HepG2 (cell line): ENCODE measurements around the gene REEP3. TPM values are rescaled to one million over a fixed set of nuclear protein-coding genes. Genes with fewer than 3 reads are reported as not detected.

ENCODE experiments used
- ATAC-seq: fragments of 200-7000 bp; cut with Tn5 transposase; 3 replicates; pipeline ENCODE4 v1.9.1; 2020; ENCODE audit warnings: mild to moderate bottlenecking, moderate library complexity
- BruUV-seq: library from RNA; stranded (reverse); fragments of 400-500 nt; replicated peaks from 2 replicates; lab custom pipeline; 2021; lab: Mats Ljungman, UMichigan
- CTCF ChIA-PET: fragments of 300-600 bp; formaldehyde crosslinking; extraction: SDS; loops from one replicate; lab custom pipeline; 2021; ENCODE audit warnings: low total read pairs, inconsistent platforms, low intra/inter-chr PET ratio; lab: Yijun Ruan, JAX
- POLR2A ChIA-PET: fragments of 350-600 bp; sonication (Branson Sonifier 250); formaldehyde crosslinking; loops from one replicate; lab custom pipeline; 2020; ENCODE audit warnings: antibody characterized with exemption, inconsistent platforms; lab: Yijun Ruan, JAX
- DNase-seq: peaks from one replicate; pipeline ENCODE4 v3.0.0-alpha.2; 2015; ENCODE audit warnings: low spot score
- FAIRE-seq: peaks from 3 replicates; lab custom pipeline; 2011; peaks lifted over from hg19 to GRCh38; lab: Jason Lieb, UNC
- H2AFZ ChIP-seq: one replicate; pipeline ENCODE4 v1.6.1; 2011; ENCODE audit warnings: low read length, inconsistent platforms
- H3K27ac ChIP-seq: fragments of 300-600 bp; 3 replicates; pipeline ENCODE4 v1.8.0; 2011; ENCODE audit warnings: mixed run types, mild to moderate bottlenecking, mixed read lengths, low read length, inconsistent platforms; ENCODE audit not compliant: insufficient read depth; ENCODE audit errors: extremely low read length
- H3K27me3 ChIP-seq, 2 experiments: fragments of 200-600 bp in 1 of 2; 2 replicates in 1 of 2; 3 replicates in 1 of 2; pipeline versions ENCODE4 v1.6.0 to v1.8.0; 2011; ENCODE audit warnings: low read length in 2 of 2, mild to moderate bottlenecking in 2 of 2, moderate library complexity in 2 of 2, inconsistent platforms in 1 of 2; ENCODE audit not compliant: insufficient read depth in 2 of 2, control insufficient read depth in 1 of 2
- H3K36me3 ChIP-seq, 2 experiments: fragments of 200-600 bp in 1 of 2; replicated peaks in 1 of 2; 2 replicates in 1 of 2; 3 replicates in 1 of 2; pipeline versions ENCODE4 v1.5.1 to v1.8.0; 2011; ENCODE audit warnings: low read length in 2 of 2, inconsistent platforms in 1 of 2; ENCODE audit not compliant: insufficient read depth in 2 of 2, control insufficient read depth in 1 of 2
- H3K4me1 ChIP-seq: 2 replicates; pipeline ENCODE4 v1.5.1; 2012; ENCODE audit warnings: low read length, inconsistent platforms; ENCODE audit not compliant: insufficient read depth
- H3K4me2 ChIP-seq: 2 replicates; pipeline ENCODE4 v1.6.0; 2011; ENCODE audit warnings: low read depth, low read length, inconsistent platforms
- H3K4me3 ChIP-seq, 3 experiments: fragments of 200-600 bp in 1 of 3; sonication (generic), shearing (Covaris generic) in 1 of 3; replicated peaks in 1 of 3; 2 replicates each; pipeline ENCODE4 v1.5.1; 2011 to 2016; ENCODE audit warnings: low read length in 3 of 3, inconsistent platforms in 2 of 3, low read depth in 2 of 3, mild to moderate bottlenecking in 2 of 3, control low read depth in 1 of 3, mixed read lengths in 1 of 3; ENCODE audit not compliant: insufficient read depth in 1 of 3
- H3K79me2 ChIP-seq: one replicate; pipeline ENCODE4 v1.6.1; 2011; ENCODE audit warnings: low read length, inconsistent platforms; ENCODE audit not compliant: insufficient read depth
- H3K9ac ChIP-seq: 2 replicates; pipeline ENCODE4 v1.6.0; 2011; ENCODE audit warnings: mild to moderate bottlenecking, low read depth, low read length, inconsistent platforms; ENCODE audit not compliant: insufficient read depth
- H3K9me3 ChIP-seq: 2 replicates; pipeline ENCODE4 v1.5.1; 2012; ENCODE audit warnings: mild to moderate bottlenecking, low read length
- H4K20me1 ChIP-seq: 2 replicates; pipeline ENCODE4 v1.6.0; 2011; ENCODE audit warnings: inconsistent platforms, mild to moderate bottlenecking, low read length, moderate library complexity; ENCODE audit not compliant: insufficient read depth
- ATF3 ChIP-seq: sonication (generic); formaldehyde crosslinking; IDR thresholded peaks from 2 replicates; pipeline ENCODE4 v1.4.0; 2020; ENCODE audit warnings: missing genetic modification reagents
- CEBPB ChIP-seq: IDR thresholded peaks from 2 replicates; pipeline ENCODE4 v1.6.1; 2011; ENCODE audit warnings: low read depth, low read length, improper control_type of control experiment, borderline replicate concordance
- GATA4 ChIP-seq: sonication (generic); IDR thresholded peaks from 2 replicates; pipeline ENCODE4 v1.6.1; 2016; ENCODE audit warnings: antibody characterized with exemption, low read depth, borderline replicate concordance
- HNRNPL ChIP-seq: fragments of 200-400 bp; formaldehyde crosslinking; IDR thresholded peaks from 2 replicates; pipeline ENCODE4 v1.6.1; 2017; ENCODE audit warnings: mild to moderate bottlenecking, low read depth, low read length
- KLF6 ChIP-seq: IDR thresholded peaks from 2 replicates; pipeline ENCODE4 v1.8.0; 2016; ENCODE audit warnings: missing biosample characterization, missing genetic modification reagents
- SSRP1 ChIP-seq: IDR thresholded peaks from 2 replicates; pipeline ENCODE4 v1.6.1; 2016; ENCODE audit warnings: control low read depth
- U2AF1 ChIP-seq: fragments of 200-400 bp; formaldehyde crosslinking; optimal IDR thresholded peaks from 2 replicates; pipeline ENCODE3; 2017; ENCODE audit warnings: mild to moderate bottlenecking, low read depth, low read length
- ZNF496 ChIP-seq: sonication (generic); formaldehyde crosslinking; IDR thresholded peaks from 2 replicates; pipeline ENCODE4 v1.8.1; 2023; ENCODE audit warnings: mild to moderate bottlenecking, moderate library complexity, missing genetic modification reagents; ENCODE audit not compliant: insufficient replicate concordance
- ZNF543 ChIP-seq: sonication (generic); formaldehyde crosslinking; IDR thresholded peaks from 2 replicates; pipeline ENCODE4 v1.4.0; 2020; ENCODE audit warnings: mild to moderate bottlenecking, missing genetic modification reagents
- ZNF570 ChIP-seq: sonication (generic); formaldehyde crosslinking; IDR thresholded peaks from 2 replicates; pipeline ENCODE4 v1.4.0; 2020; ENCODE audit warnings: mild to moderate bottlenecking, missing genetic modification reagents, borderline replicate concordance
- ZNF609 ChIP-seq: sonication (generic); formaldehyde crosslinking; IDR thresholded peaks from 2 replicates; pipeline ENCODE4 v1.4.0; 2020; ENCODE audit warnings: mild to moderate bottlenecking, missing genetic modification reagents, borderline replicate concordance
- ZNF678 ChIP-seq: sonication (generic); formaldehyde crosslinking; IDR thresholded peaks from 2 replicates; pipeline ENCODE4 v1.4.0; 2020; ENCODE audit warnings: mild to moderate bottlenecking, missing genetic modification reagents
- WGBS: methylation state at CpG from one replicate; pipeline ENCODE4 v1.1.6; 2017; ENCODE audit warnings: low lambda C conversion rate; 5-methylcytosine and 5-hydroxymethylcytosine counted together
- in situ Hi-C: cut with HindIII; loops from 2 replicates; pipeline ENCODE4 v1.10.0; 2017; ENCODE audit warnings: low pct_unique_long_range_greater_than_20kb; ENCODE audit not compliant: extremely low pct_ligation_motif_present
- intact Hi-C: fragments of 100-400 bp; cut with micrococcal nuclease; formaldehyde crosslinking; loops from one replicate; pipeline ENCODE4 v1.10.0; 2022; ENCODE audit not compliant: unreplicated experiment
- polyA plus RNA-seq, 8 experiments: library from polyadenylated mRNA; depleted of rRNA in 3 of 8; stranded (reverse) in 7 of 8; unstranded in 1 of 8; fragments of >200 nt; fragmentation: Illumina TruSeq in 4 of 8; extraction: Trizol in 4 of 8; gene quantifications; 2 replicates each; pipeline versions ENCODE4 v1.2.1 to v1.2.3, GENCODE V29; 2011 to 2016; ENCODE audit warnings: low read depth in 4 of 8, missing spikeins in 1 of 8, mixed read lengths in 1 of 8; ENCODE audit not compliant: insufficient read depth in 1 of 8
- total RNA-seq, 5 experiments: library from RNA; depleted of rRNA; stranded (reverse); fragments of >200 nt; fragmentation: Illumina TruSeq; extraction: Trizol; gene quantifications; 2 replicates each; pipeline ENCODE4 v1.2.3, GENCODE V29; 2016; ENCODE audit warnings: low read depth in 1 of 5

REEP3 gene
- total and polyA plus RNA-seq, 2 of the 13 experiments (the other 11 are each of a cell fraction or from before 2014, with no cell fraction given): 7.1 to 31.4 TPM

- Histone ChIP-seq H3K4me1 (no peaks in the 10 kb centered on the region), H3K79me2 (peaks cover 2% of the 10 kb centered on the region), H3K4me2 (no peak overlapping the region), H3K4me3 (no peak overlapping the region), H2AFZ (no peak overlapping the region), H3K27me3 (no peaks in the 10 kb centered on the region), H3K9ac (no peak overlapping the region), H3K27ac (no peak overlapping the region), H4K20me1 (no peaks in the 10 kb centered on the region), H3K9me3 (no peaks in the 10 kb centered on the region), H3K36me3 (peaks cover 1 to 7% of the 10 kb centered on the region in 2 experiments; a peak in 2 of 5 replicates)
- in situ Hi-C loops (no loop called here), intact Hi-C loops (no loop called here)
- FAIRE-seq (no peak), DNase-seq (no peak), ATAC-seq (no peak)
- 89% methylated on average over 4 of the region's 4 CpGs for WGBS
- ChIA-PET POLR2A (no interaction called here), CTCF (no interaction called here)
- BruUV-seq: no TSS peak
- no peak for TF ChIP-seq ZNF609 (CRISPR knock-in tag)
- TF ChIP-seq HNRNPL: no peak
- no peak for TF ChIP-seq CEBPB
- TF ChIP-seq ZNF496 (CRISPR knock-in tag): no peak
- no peak for TF ChIP-seq U2AF1
- no peak for TF ChIP-seq KLF6
- TF ChIP-seq GATA4: no peak
- TF ChIP-seq ATF3 (CRISPR knock-in tag): no peak
- TF ChIP-seq ZNF543: no peak
- TF ChIP-seq SSRP1: no peak
- TF ChIP-seq ZNF570 (CRISPR knock-in tag): no peak
- no peak for TF ChIP-seq ZNF678 (CRISPR knock-in tag)
Observed at GRCh38 chr10:63593576-63593975, 72.4 kb downstream of the REEP3 start.
